K562 (cell line): ENCODE measurements around the gene MYL4. TPM values are rescaled to one million over a fixed set of nuclear protein-coding genes. Genes with fewer than 3 reads are reported as not detected.

Experiments used
- ATAC-seq: fragments of 200-7000 bp; cut with Tn5 transposase; 3 replicates; pipeline ENCODE4 v1.9.1; 2020; ENCODE audit warnings: moderate library complexity
- BruUV-seq: library from RNA; stranded (reverse); fragments of 400-500 nt; replicated peaks from 2 replicates; lab custom pipeline; 2021; lab: Mats Ljungman, UMichigan
- CTCF ChIA-PET: fragments of 300-600 bp; formaldehyde crosslinking; extraction: SDS; loops from one replicate; lab custom pipeline; 2021; ENCODE audit warnings: low intra/inter-chr PET ratio; lab: Yijun Ruan, JAX
- POLR2A ChIA-PET: fragments of 300-600, 350-650 bp; sonication (Branson Sonifier 250); formaldehyde crosslinking; extraction: SDS; loops from one replicate; lab custom pipeline; 2021; ENCODE audit warnings: antibody characterized with exemption, inconsistent platforms; lab: Yijun Ruan, JAX
- DNase-seq, 4 experiments: peaks; one replicate each; pipeline versions ENCODE4 v3.0.0 to v3.0.0-alpha.2; 2011 to 2018; ENCODE audit warnings: low spot score in 3 of 4, mixed read lengths in 3 of 4; ENCODE audit errors: extremely low read depth in 1 of 4
- FAIRE-seq: peaks from 2 replicates; lab custom pipeline; 2011; peaks lifted over from hg19 to GRCh38; lab: Jason Lieb, UNC
- H2AFZ ChIP-seq: 2 replicates; pipeline ENCODE4 v1.6.0; 2011; ENCODE audit warnings: low read depth, low read length, control low read depth, inconsistent platforms
- H3K27ac ChIP-seq: fragments of 200-600 bp; 3 replicates; pipeline ENCODE4 v1.8.0; 2011; ENCODE audit warnings: low read depth, mild to moderate bottlenecking, control low read depth, inconsistent platforms, low read length, moderate library complexity, mixed read lengths; ENCODE audit errors: extremely low read depth
- H3K27me3 ChIP-seq, 2 experiments: fragments of 300-600 bp in 1 of 2; 2 replicates in 1 of 2; 3 replicates in 1 of 2; pipeline versions ENCODE4 v1.6.0 to v1.8.0; 2011; ENCODE audit warnings: inconsistent platforms in 2 of 2, low read length in 2 of 2, mild to moderate bottlenecking in 1 of 2, mixed read lengths in 1 of 2, moderate library complexity in 1 of 2; ENCODE audit not compliant: control insufficient read depth in 2 of 2, insufficient read depth in 2 of 2
- H3K36me3 ChIP-seq: fragments of 300-600 bp; 3 replicates; pipeline ENCODE4 v1.8.0; 2011; ENCODE audit warnings: mild to moderate bottlenecking, low read length, inconsistent platforms; ENCODE audit not compliant: control insufficient read depth, insufficient read depth
- H3K4me1 ChIP-seq, 2 experiments: fragments of 200-600 bp in 1 of 2; replicated peaks in 1 of 2; 2 replicates in 1 of 2; 3 replicates in 1 of 2; pipeline versions ENCODE4 v1.5.1 to v1.8.0; 2011; ENCODE audit warnings: inconsistent platforms in 2 of 2, low read length in 2 of 2, mild to moderate bottlenecking in 1 of 2, mixed read lengths in 1 of 2, moderate library complexity in 1 of 2; ENCODE audit not compliant: control insufficient read depth in 2 of 2, insufficient read depth in 2 of 2
- H3K4me2 ChIP-seq: 2 replicates; pipeline ENCODE4 v1.6.1; 2011; ENCODE audit warnings: low read length, control low read depth, inconsistent platforms, mixed read lengths; ENCODE audit not compliant: insufficient read depth
- H3K4me3 ChIP-seq: fragments of 200-600 bp; sonication (generic), shearing (Covaris generic); 2 replicates; pipeline ENCODE4 v1.5.1; 2016; ENCODE audit warnings: control low read depth, inconsistent platforms
- H3K79me2 ChIP-seq: fragments of 200-600 bp; 3 replicates; pipeline ENCODE4 v1.8.0; 2011; ENCODE audit warnings: low read length, inconsistent platforms; ENCODE audit not compliant: control insufficient read depth, insufficient read depth
- H3K9ac ChIP-seq, 2 experiments: 2 replicates each; pipeline versions ENCODE4 v1.6.0 to v1.6.1; 2011; ENCODE audit warnings: low read depth in 2 of 2, low read length in 2 of 2, control low read depth in 1 of 2, inconsistent platforms in 1 of 2, mild to moderate bottlenecking in 1 of 2, mixed read lengths in 1 of 2; ENCODE audit not compliant: insufficient read depth in 1 of 2
- H3K9me1 ChIP-seq: one replicate; pipeline ENCODE4 v1.6.0; 2011; ENCODE audit warnings: inconsistent platforms, mild to moderate bottlenecking, low read length, moderate library complexity; ENCODE audit not compliant: control insufficient read depth, insufficient read depth
- H3K9me3 ChIP-seq: replicated peaks from 2 replicates; pipeline ENCODE4 v1.5.1; 2011; ENCODE audit warnings: low read depth, low read length, inconsistent platforms; ENCODE audit not compliant: control insufficient read depth, insufficient read depth
- H4K20me1 ChIP-seq: replicated peaks from 2 replicates; pipeline ENCODE4 v1.6.1; 2011; ENCODE audit warnings: low read length, inconsistent platforms, mixed read lengths; ENCODE audit not compliant: control insufficient read depth, insufficient read depth
- CBFB ChIP-seq: sonication (generic); formaldehyde crosslinking; IDR thresholded peaks from 2 replicates; pipeline ENCODE4 v1.4.0; 2020; ENCODE audit warnings: mild to moderate bottlenecking, missing genetic modification reagents
- COPS2 ChIP-seq: fragments of 450-650 bp; conservative IDR thresholded peaks from 2 replicates; pipeline ENCODE4 v1.6.1; 2016; ENCODE audit warnings: mild to moderate bottlenecking, moderate library complexity
- CTBP1 ChIP-seq: fragments of 450-650 bp; IDR thresholded peaks from 2 replicates; pipeline ENCODE4 v1.6.1; 2016; ENCODE audit warnings: borderline replicate concordance
- HDAC2 ChIP-seq: fragments of 450-650 bp; IDR thresholded peaks from 2 replicates; pipeline ENCODE4 v1.6.1; 2016; ENCODE audit warnings: mild to moderate bottlenecking
- NFATC3 ChIP-seq: fragments of 450-650 bp; IDR thresholded peaks from 2 replicates; pipeline ENCODE4 v1.6.1; 2017; ENCODE audit warnings: mild to moderate bottlenecking
- NFIC ChIP-seq: fragments of 450-650 bp; IDR thresholded peaks from 2 replicates; pipeline ENCODE4 v1.6.1; 2017; ENCODE audit warnings: mild to moderate bottlenecking, inconsistent platforms
- PTRF ChIP-seq: fragments of 450-650 bp; IDR thresholded peaks from 2 replicates; pipeline ENCODE4 v1.6.1; 2016; ENCODE audit warnings: mild to moderate bottlenecking, missing genetic modification characterization, missing compliant biosample characterization
- WGBS: fragments of 100-300 bp; shearing (Covaris generic); methylation state at CpG from one replicate; pipeline ENCODE4 v1.1.6; 2016; ENCODE audit warnings: low coverage, mixed read lengths; ENCODE audit not compliant: insufficient coverage; ENCODE audit errors: missing lambda C conversion rate; 5-methylcytosine and 5-hydroxymethylcytosine counted together
- in situ Hi-C: fragments of 300-500 bp; cut with MboI; formaldehyde crosslinking; loops from 4 replicates; pipeline ENCODE4 v1.15.0; 2018; ENCODE audit warnings: inconsistent platforms, mixed read lengths
- intact Hi-C: fragments of 100-400 bp; cut with micrococcal nuclease; formaldehyde crosslinking; loops from 2 replicates; pipeline ENCODE4 v1.14.2; 2022
- polyA plus RNA-seq, 8 experiments: library from polyadenylated mRNA; depleted of rRNA in 4 of 8; stranded (reverse) in 5 of 8; unstranded in 3 of 8; fragments of >200 nt; fragmentation: Nextera tagmentation in 2 of 8; fragmentation: Illumina TruSeq in 1 of 8; extraction: Ambion mirVana in 2 of 8; extraction: Trizol in 1 of 8; gene quantifications; 2 replicates each; pipeline versions ENCODE4 v1.2.1 to v1.2.3, GENCODE V29; 2011 to 2014; ENCODE audit warnings: inconsistent platforms in 1 of 8, missing spikeins in 1 of 8
- total RNA-seq, 7 experiments: library from RNA; depleted of rRNA in 6 of 7; stranded (reverse); fragments of >200 nt in 6 of 7; fragmentation: Illumina TruSeq in 2 of 7; extraction: Trizol in 2 of 7; gene quantifications; 2 replicates each; pipeline versions ENCODE4 v1.2.1 to v1.2.3, GENCODE V29; 2011 to 2021; ENCODE audit warnings: low replicate concordance in 1 of 7
- TF ChIP-seq, protein P1 (sequence below): fragments of 200-600 bp; sonication (generic); IDR thresholded peaks from one replicate; pipeline ENCODE4 v1.6.1; 2012; ENCODE audit warnings: mild to moderate bottlenecking, low read depth, low read length, inconsistent platforms

MYL4 gene
- total and polyA plus RNA-seq, 9 of the 15 experiments (the other 6 are each of a cell fraction or from before 2014, with no cell fraction given): 117 to 423 (median 221) TPM

DNA sequence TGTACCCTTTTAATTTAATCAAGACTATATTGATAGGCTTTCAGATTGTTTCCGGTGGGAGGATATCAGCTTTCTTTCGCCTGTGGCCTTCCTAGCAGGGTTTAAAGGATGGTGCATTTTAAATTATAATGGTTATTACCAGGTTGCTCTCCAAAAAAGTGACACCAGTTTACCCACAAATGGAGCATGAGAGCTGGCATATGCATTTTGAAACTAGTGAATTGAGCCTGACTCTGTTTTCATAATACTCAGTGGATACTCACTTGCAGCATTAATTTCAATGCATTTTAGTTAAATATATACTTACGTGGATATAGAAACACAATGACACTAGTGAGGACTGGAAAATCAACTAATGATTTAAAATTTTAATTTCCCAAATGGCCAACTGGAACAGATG lies 5.8 kb downstream of the MYL4 start:
- POLR2A ChIA-PET: no interaction called here
- Histone ChIP-seq H2AFZ (no peak overlapping the region), H3K36me3 (peaks cover 34% of the 10 kb centered on the region), H3K9ac (no peak overlapping the region)
- TF ChIP-seq CTBP1 (no peak), CBFB (CRISPR knock-in tag) (no peak), COPS2 (no peak), NFIC (no peak), PTRF (tag) (no peak), NFATC3 (no peak), HDAC2 (no peak)
- TF ChIP-seq, protein P1, sequence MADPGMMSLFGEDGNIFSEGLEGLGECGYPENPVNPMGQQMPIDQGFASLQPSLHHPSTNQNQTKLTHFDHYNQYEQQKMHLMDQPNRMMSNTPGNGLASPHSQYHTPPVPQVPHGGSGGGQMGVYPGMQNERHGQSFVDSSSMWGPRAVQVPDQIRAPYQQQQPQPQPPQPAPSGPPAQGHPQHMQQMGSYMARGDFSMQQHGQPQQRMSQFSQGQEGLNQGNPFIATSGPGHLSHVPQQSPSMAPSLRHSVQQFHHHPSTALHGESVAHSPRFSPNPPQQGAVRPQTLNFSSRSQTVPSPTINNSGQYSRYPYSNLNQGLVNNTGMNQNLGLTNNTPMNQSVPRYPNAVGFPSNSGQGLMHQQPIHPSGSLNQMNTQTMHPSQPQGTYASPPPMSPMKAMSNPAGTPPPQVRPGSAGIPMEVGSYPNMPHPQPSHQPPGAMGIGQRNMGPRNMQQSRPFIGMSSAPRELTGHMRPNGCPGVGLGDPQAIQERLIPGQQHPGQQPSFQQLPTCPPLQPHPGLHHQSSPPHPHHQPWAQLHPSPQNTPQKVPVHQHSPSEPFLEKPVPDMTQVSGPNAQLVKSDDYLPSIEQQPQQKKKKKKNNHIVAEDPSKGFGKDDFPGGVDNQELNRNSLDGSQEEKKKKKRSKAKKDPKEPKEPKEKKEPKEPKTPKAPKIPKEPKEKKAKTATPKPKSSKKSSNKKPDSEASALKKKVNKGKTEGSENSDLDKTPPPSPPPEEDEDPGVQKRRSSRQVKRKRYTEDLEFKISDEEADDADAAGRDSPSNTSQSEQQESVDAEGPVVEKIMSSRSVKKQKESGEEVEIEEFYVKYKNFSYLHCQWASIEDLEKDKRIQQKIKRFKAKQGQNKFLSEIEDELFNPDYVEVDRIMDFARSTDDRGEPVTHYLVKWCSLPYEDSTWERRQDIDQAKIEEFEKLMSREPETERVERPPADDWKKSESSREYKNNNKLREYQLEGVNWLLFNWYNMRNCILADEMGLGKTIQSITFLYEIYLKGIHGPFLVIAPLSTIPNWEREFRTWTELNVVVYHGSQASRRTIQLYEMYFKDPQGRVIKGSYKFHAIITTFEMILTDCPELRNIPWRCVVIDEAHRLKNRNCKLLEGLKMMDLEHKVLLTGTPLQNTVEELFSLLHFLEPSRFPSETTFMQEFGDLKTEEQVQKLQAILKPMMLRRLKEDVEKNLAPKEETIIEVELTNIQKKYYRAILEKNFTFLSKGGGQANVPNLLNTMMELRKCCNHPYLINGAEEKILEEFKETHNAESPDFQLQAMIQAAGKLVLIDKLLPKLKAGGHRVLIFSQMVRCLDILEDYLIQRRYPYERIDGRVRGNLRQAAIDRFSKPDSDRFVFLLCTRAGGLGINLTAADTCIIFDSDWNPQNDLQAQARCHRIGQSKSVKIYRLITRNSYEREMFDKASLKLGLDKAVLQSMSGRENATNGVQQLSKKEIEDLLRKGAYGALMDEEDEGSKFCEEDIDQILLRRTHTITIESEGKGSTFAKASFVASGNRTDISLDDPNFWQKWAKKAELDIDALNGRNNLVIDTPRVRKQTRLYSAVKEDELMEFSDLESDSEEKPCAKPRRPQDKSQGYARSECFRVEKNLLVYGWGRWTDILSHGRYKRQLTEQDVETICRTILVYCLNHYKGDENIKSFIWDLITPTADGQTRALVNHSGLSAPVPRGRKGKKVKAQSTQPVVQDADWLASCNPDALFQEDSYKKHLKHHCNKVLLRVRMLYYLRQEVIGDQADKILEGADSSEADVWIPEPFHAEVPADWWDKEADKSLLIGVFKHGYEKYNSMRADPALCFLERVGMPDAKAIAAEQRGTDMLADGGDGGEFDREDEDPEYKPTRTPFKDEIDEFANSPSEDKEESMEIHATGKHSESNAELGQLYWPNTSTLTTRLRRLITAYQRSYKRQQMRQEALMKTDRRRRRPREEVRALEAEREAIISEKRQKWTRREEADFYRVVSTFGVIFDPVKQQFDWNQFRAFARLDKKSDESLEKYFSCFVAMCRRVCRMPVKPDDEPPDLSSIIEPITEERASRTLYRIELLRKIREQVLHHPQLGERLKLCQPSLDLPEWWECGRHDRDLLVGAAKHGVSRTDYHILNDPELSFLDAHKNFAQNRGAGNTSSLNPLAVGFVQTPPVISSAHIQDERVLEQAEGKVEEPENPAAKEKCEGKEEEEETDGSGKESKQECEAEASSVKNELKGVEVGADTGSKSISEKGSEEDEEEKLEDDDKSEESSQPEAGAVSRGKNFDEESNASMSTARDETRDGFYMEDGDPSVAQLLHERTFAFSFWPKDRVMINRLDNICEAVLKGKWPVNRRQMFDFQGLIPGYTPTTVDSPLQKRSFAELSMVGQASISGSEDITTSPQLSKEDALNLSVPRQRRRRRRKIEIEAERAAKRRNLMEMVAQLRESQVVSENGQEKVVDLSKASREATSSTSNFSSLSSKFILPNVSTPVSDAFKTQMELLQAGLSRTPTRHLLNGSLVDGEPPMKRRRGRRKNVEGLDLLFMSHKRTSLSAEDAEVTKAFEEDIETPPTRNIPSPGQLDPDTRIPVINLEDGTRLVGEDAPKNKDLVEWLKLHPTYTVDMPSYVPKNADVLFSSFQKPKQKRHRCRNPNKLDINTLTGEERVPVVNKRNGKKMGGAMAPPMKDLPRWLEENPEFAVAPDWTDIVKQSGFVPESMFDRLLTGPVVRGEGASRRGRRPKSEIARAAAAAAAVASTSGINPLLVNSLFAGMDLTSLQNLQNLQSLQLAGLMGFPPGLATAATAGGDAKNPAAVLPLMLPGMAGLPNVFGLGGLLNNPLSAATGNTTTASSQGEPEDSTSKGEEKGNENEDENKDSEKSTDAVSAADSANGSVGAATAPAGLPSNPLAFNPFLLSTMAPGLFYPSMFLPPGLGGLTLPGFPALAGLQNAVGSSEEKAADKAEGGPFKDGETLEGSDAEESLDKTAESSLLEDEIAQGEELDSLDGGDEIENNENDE: no peak
- TF ChIP-seq, all 486 proteins: peak for 0
- DNase-seq (no peak), ATAC-seq (no peak), FAIRE-seq (no peak)
- Histone ChIP-seq H3K27ac (no peak overlapping the region), H3K4me3 (no peak overlapping the region), H3K9me1 (no peaks in the 10 kb centered on the region), H3K9me3 (no peaks in the 10 kb centered on the region), H3K79me2 (peaks cover 46% of the 10 kb centered on the region), H3K27me3 (no peaks in the 10 kb centered on the region), H3K4me1 (peaks cover 24 to 50% of the 10 kb centered on the region in 2 experiments; a peak in 4 of 5 replicates), H3K4me2 (no peak overlapping the region), H4K20me1 (no peaks in the 10 kb centered on the region)
- intact Hi-C loops: loop anchor here (5.0 kb wide), 1 partner anchor 38 kb away; no protein-coding TSS in a partner anchor
- WGBS: 85% methylated on average over 3 of the region's 3 CpGs
- no TSS peak for BruUV-seq
- CTCF ChIA-PET: no interaction called here
- in situ Hi-C loops: no loop called here
